NCI-H345 treated with DMSO at 0.1 percent for 48 hours (cell line): ENCODE results near the gene LY6G6D.

Experiments
- DNase-seq: peaks from one replicate; lab custom pipeline; 2025; ENCODE audit not compliant: unreplicated experiment; lab: John Stamatoyannopoulos, UW

LY6G6D gene

GRCh38 chr6:31762356-31762755 is 47.2 kb downstream of the LY6G6D start, which contains the start of gene SAPCD1:
Gene SAPCD1 (plus strand): TSS chr6:31762656. CDS start chr6:31763055, 399 bp downstream.
- no peak for DNase-seq

GRCh38 chr6:31762878-31763618 is 47.9 kb downstream of the LY6G6D start:
- DNase-seq: no peak

- DNase-seq: no peak
Measured at GRCh38 chr6:31763619-31763940, 48.4 kb downstream of the LY6G6D start.

- DNase-seq: no peak
Measured at GRCh38 chr6:31764198-31764597, 49.0 kb downstream of the LY6G6D start.

GRCh38 chr6:31765559-31765909 is 50.4 kb downstream of the LY6G6D start:
- DNase-seq: no peak

- DNase-seq: no peak
Measured at GRCh38 chr6:31765910-31766794, 51.0 kb downstream of the LY6G6D start.

GRCh38 chr6:31767096-31767645 is 52.0 kb downstream of the LY6G6D start:
- no peak for DNase-seq
